ENCODE data around the gene DYNC1I1.

GRCh38 chr7:96131525-96131924 lies 359.2 kb downstream of the DYNC1I1 start:
- TF ChIP-seq, protein P1, sequence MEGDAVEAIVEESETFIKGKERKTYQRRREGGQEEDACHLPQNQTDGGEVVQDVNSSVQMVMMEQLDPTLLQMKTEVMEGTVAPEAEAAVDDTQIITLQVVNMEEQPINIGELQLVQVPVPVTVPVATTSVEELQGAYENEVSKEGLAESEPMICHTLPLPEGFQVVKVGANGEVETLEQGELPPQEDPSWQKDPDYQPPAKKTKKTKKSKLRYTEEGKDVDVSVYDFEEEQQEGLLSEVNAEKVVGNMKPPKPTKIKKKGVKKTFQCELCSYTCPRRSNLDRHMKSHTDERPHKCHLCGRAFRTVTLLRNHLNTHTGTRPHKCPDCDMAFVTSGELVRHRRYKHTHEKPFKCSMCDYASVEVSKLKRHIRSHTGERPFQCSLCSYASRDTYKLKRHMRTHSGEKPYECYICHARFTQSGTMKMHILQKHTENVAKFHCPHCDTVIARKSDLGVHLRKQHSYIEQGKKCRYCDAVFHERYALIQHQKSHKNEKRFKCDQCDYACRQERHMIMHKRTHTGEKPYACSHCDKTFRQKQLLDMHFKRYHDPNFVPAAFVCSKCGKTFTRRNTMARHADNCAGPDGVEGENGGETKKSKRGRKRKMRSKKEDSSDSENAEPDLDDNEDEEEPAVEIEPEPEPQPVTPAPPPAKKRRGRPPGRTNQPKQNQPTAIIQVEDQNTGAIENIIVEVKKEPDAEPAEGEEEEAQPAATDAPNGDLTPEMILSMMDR (conservative IDR thresholded peaks at IDR 0.05 in 1 of 2, IDR thresholded peaks at IDR 0.05 in 1 of 2; ENCODE audit: low read depth in 1 of 2, low read length in 2 of 2), result no peak
- TF ChIP-seq EZH2 (IDR thresholded peaks at IDR 0.05; ENCODE audit: low read length, missing control alignments), result no peak

Data from fibroblast of lung (primary cell).